WTC11 (cell line): ENCODE measurements around the gene BMS1. TPM values are rescaled to one million over a fixed set of nuclear protein-coding genes. Genes with fewer than 3 reads are reported as not detected.

Source experiments
- ATAC-seq: fragments of 200-7000 bp; cut with Tn5 transposase; 2 replicates; pipeline ENCODE4 v1.10.0; 2021; ENCODE audit warnings: mild to moderate bottlenecking, moderate library complexity
- CTCF ChIA-PET: fragments of 300-600 bp; sonication (Branson Sonifier 250); formaldehyde crosslinking; loops from one replicate; lab custom pipeline; 2021; ENCODE audit warnings: antibody characterized with exemption; lab: Charles Lee
- POLR2A ChIA-PET: fragments of 350-600 bp; sonication (Branson Sonifier 250); formaldehyde crosslinking; loops from one replicate; lab custom pipeline; 2021; ENCODE audit warnings: antibody characterized with exemption; lab: Charles Lee
- DNase-seq: peaks from one replicate; pipeline ENCODE4 v3.0.0; 2021; ENCODE audit warnings: low spot score
- H3K27ac Mint-ChIP-seq: 2 replicates; pipeline ENCODE4 v1.8.0; 2021; ENCODE audit warnings: mixed read lengths
- H3K27me3 Mint-ChIP-seq: 2 replicates; pipeline ENCODE4 v1.8.0; 2021; ENCODE audit warnings: low read depth, mild to moderate bottlenecking, moderate library complexity, mixed read lengths
- H3K36me3 Mint-ChIP-seq: 2 replicates; pipeline ENCODE4 v1.8.0; 2021; ENCODE audit warnings: mixed read lengths
- H3K4me1 Mint-ChIP-seq: 2 replicates; pipeline ENCODE4 v1.8.0; 2022; ENCODE audit warnings: mixed read lengths
- H3K4me3 Mint-ChIP-seq: 2 replicates; pipeline ENCODE4 v1.8.0; 2021; ENCODE audit warnings: mild to moderate bottlenecking, moderate library complexity, mixed read lengths
- H3K9me3 Mint-ChIP-seq: 2 replicates; pipeline ENCODE4 v1.8.0; 2021; ENCODE audit warnings: mixed read lengths
- CREB1 ChIP-seq: sonication (generic); formaldehyde crosslinking; IDR thresholded peaks from 2 replicates; pipeline ENCODE4 v1.8.0; 2023; ENCODE audit warnings: mild to moderate bottlenecking, missing genetic modification reagents
- CREM ChIP-seq: sonication (generic); formaldehyde crosslinking; IDR thresholded peaks from 2 replicates; pipeline ENCODE4 v1.8.1; 2022; ENCODE audit warnings: mild to moderate bottlenecking, missing genetic modification reagents, moderate library complexity
- IRF2 ChIP-seq: sonication (generic); formaldehyde crosslinking; IDR thresholded peaks from 2 replicates; pipeline ENCODE4 v1.8.0; 2022; ENCODE audit warnings: low read depth, missing genetic modification reagents, borderline replicate concordance
- JAZF1 ChIP-seq: fragments of 250-450 bp; sonication (Bioruptor Pico); IDR thresholded peaks from 2 replicates; pipeline ENCODE4 v1.9.0; 2021; ENCODE audit warnings: moderate library complexity, mild to moderate bottlenecking, inconsistent platforms
- KAT7 ChIP-seq: sonication (generic); formaldehyde crosslinking; IDR thresholded peaks from 2 replicates; pipeline ENCODE4 v1.8.1; 2023; ENCODE audit warnings: missing genetic modification reagents, mild to moderate bottlenecking, borderline replicate concordance
- NR3C1 ChIP-seq: sonication (generic); formaldehyde crosslinking; conservative IDR thresholded peaks from 2 replicates; pipeline ENCODE4 v1.8.1; 2023; ENCODE audit warnings: low read depth, mild to moderate bottlenecking, missing genetic modification reagents
- RELA ChIP-seq: sonication (generic); formaldehyde crosslinking; IDR thresholded peaks from 2 replicates; pipeline ENCODE4 v1.8.1; 2022; ENCODE audit warnings: missing genetic modification reagents, mild to moderate bottlenecking, borderline replicate concordance
- ZBTB21 ChIP-seq: sonication (generic); formaldehyde crosslinking; IDR thresholded peaks from 2 replicates; pipeline ENCODE4 v1.8.1; 2023; ENCODE audit warnings: mild to moderate bottlenecking, missing genetic modification reagents, borderline replicate concordance
- ZNF138 ChIP-seq: sonication (generic); formaldehyde crosslinking; conservative IDR thresholded peaks from 2 replicates; pipeline ENCODE4 v1.8.1; 2022; ENCODE audit warnings: mild to moderate bottlenecking, moderate library complexity, missing genetic modification reagents
- ZNF263 ChIP-seq: sonication (generic); formaldehyde crosslinking; IDR thresholded peaks from 2 replicates; pipeline ENCODE4 v1.8.1; 2022; ENCODE audit warnings: low read depth, mild to moderate bottlenecking, moderate library complexity, missing genetic modification reagents
- ZNF317 ChIP-seq: sonication (generic); formaldehyde crosslinking; IDR thresholded peaks from 2 replicates; pipeline ENCODE4 v1.8.1; 2023; ENCODE audit warnings: low read depth, mild to moderate bottlenecking, moderate library complexity, missing genetic modification reagents, borderline replicate concordance
- ZNF396 ChIP-seq: fragments of 250-450 bp; sonication (Bioruptor Pico); IDR thresholded peaks from 2 replicates; pipeline ENCODE4 v1.8.0; 2021; ENCODE audit warnings: mild to moderate bottlenecking, moderate library complexity, borderline replicate concordance
- ZNF423 ChIP-seq: fragments of 250-450 bp; sonication (Bioruptor Pico); IDR thresholded peaks from 2 replicates; pipeline ENCODE4 v2.1.2; 2022; ENCODE audit warnings: mild to moderate bottlenecking, moderate library complexity
- total RNA-seq: library from RNA; stranded (reverse); gene quantifications from 3 replicates; pipeline ENCODE4 v1.2.3, GENCODE V29; 2021
- TF ChIP-seq, protein P1 (sequence below): sonication (generic); formaldehyde crosslinking; IDR thresholded peaks from 2 replicates; pipeline ENCODE4 v1.8.0; 2022; ENCODE audit warnings: mild to moderate bottlenecking, missing genetic modification reagents
- TF ChIP-seq, protein P2 (sequence below): fragments of 250-450 bp; sonication (Bioruptor Pico); IDR thresholded peaks from 2 replicates; pipeline ENCODE4 v1.9.0; 2021; ENCODE audit warnings: moderate library complexity, mild to moderate bottlenecking, inconsistent platforms, borderline replicate concordance
- TF ChIP-seq, protein P3 (sequence below): sonication (generic); formaldehyde crosslinking; conservative IDR thresholded peaks from 2 replicates; pipeline ENCODE4 v1.8.1; 2023; ENCODE audit warnings: mild to moderate bottlenecking, low read depth, missing genetic modification reagents, moderate library complexity
- TF ChIP-seq, protein P4 (sequence below): fragments of 250-450 bp; sonication (Bioruptor Pico); IDR thresholded peaks from 2 replicates; pipeline ENCODE4 v2.1.2; 2022; ENCODE audit warnings: mild to moderate bottlenecking, moderate library complexity
- TF ChIP-seq, protein P5 (sequence below): sonication (generic); formaldehyde crosslinking; IDR thresholded peaks from 2 replicates; pipeline ENCODE4 v1.8.1; 2023; ENCODE audit warnings: mild to moderate bottlenecking, missing genetic modification reagents
- TF ChIP-seq, protein P6 (sequence below): sonication (generic); formaldehyde crosslinking; IDR thresholded peaks from 2 replicates; pipeline ENCODE4 v1.8.1; 2022; ENCODE audit warnings: low read depth, mild to moderate bottlenecking, moderate library complexity, missing genetic modification reagents, borderline replicate concordance
- TF ChIP-seq, protein P7 (sequence below): sonication (generic); formaldehyde crosslinking; IDR thresholded peaks from 2 replicates; pipeline ENCODE4 v1.8.0; 2022; ENCODE audit warnings: mild to moderate bottlenecking, missing genetic modification reagents
- TF ChIP-seq, protein P8 (sequence below): sonication (generic); formaldehyde crosslinking; IDR thresholded peaks from 2 replicates; pipeline ENCODE4 v1.8.1; 2022; ENCODE audit warnings: low read depth, missing genetic modification reagents, borderline replicate concordance

The BMS1 gene
- total RNA-seq, 1 experiment from 2014 or later, result 37.7 TPM

DNA sequence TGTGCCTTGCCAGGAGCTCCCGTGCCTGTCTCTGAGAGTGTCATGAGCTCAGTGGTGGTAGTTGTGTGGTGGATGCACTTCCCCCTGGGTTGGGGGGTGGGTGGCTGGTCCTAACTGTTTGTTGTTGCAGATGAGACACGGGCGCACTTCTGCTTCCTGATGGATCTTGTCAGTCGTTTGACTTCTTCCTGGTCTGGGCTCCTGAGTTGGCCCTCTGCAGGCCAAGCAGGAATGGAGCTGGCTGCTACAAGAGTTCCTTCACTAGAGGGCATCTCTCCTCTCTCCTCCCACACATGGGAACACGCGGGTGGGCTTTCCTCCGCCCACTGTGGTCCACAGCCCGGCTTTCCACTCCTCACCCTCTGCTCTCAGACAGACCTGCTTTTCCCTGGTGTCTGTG, 82.0 kb downstream of the BMS1 start:
- Mint-ChIP-seq H3K9me3 (no peaks in the 10 kb centered on the region), H3K4me3 (no peak overlapping the region; the same call in 1 of the 2 replicates), H3K27me3 (peaks cover 20% of the 10 kb centered on the region), H3K36me3 (no peaks in the 10 kb centered on the region), H3K4me1 (peaks cover 23% of the 10 kb centered on the region), H3K27ac (no peak overlapping the region)
- TF ChIP-seq, protein P1, sequence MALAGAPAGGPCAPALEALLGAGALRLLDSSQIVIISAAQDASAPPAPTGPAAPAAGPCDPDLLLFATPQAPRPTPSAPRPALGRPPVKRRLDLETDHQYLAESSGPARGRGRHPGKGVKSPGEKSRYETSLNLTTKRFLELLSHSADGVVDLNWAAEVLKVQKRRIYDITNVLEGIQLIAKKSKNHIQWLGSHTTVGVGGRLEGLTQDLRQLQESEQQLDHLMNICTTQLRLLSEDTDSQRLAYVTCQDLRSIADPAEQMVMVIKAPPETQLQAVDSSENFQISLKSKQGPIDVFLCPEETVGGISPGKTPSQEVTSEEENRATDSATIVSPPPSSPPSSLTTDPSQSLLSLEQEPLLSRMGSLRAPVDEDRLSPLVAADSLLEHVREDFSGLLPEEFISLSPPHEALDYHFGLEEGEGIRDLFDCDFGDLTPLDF (CRISPR knock-in tag), result no peak
- TF ChIP-seq NR3C1 (CRISPR knock-in tag), result no peak
- no peak for TF ChIP-seq ZNF396 (CRISPR knock-in tag)
- no peak for TF ChIP-seq KAT7 (CRISPR knock-in tag)
- no peak for TF ChIP-seq ZNF138 (CRISPR knock-in tag)
- TF ChIP-seq CREB1, result no peak
- no peak for TF ChIP-seq ZNF317 (CRISPR knock-in tag)
- TF ChIP-seq ZNF423, result no peak
- TF ChIP-seq, protein P2, sequence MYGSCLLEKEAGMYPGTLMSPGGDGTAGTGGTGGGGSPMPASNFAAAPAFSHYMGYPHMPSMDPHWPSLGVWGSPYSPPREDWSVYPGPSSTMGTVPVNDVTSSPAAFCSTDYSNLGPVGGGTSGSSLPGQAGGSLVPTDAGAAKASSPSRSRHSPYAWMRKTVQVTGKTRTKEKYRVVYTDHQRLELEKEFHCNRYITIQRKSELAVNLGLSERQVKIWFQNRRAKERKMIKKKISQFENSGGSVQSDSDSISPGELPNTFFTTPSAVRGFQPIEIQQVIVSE, result no peak
- TF ChIP-seq CREM, result no peak
- TF ChIP-seq, protein P3, sequence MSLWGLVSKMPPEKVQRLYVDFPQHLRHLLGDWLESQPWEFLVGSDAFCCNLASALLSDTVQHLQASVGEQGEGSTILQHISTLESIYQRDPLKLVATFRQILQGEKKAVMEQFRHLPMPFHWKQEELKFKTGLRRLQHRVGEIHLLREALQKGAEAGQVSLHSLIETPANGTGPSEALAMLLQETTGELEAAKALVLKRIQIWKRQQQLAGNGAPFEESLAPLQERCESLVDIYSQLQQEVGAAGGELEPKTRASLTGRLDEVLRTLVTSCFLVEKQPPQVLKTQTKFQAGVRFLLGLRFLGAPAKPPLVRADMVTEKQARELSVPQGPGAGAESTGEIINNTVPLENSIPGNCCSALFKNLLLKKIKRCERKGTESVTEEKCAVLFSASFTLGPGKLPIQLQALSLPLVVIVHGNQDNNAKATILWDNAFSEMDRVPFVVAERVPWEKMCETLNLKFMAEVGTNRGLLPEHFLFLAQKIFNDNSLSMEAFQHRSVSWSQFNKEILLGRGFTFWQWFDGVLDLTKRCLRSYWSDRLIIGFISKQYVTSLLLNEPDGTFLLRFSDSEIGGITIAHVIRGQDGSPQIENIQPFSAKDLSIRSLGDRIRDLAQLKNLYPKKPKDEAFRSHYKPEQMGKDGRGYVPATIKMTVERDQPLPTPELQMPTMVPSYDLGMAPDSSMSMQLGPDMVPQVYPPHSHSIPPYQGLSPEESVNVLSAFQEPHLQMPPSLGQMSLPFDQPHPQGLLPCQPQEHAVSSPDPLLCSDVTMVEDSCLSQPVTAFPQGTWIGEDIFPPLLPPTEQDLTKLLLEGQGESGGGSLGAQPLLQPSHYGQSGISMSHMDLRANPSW (CRISPR knock-in tag), result no peak
- no peak for TF ChIP-seq JAZF1 (CRISPR knock-in tag)
- no peak for TF ChIP-seq ZNF263
- POLR2A ChIA-PET, result interaction anchor here (0.9 kb wide), 1 partner anchor 34 kb away, joined by 3 read pairs; no protein-coding TSS in a partner anchor
- DNase-seq (peak; percentile 38), ATAC-seq (no peak)
- CTCF ChIA-PET, result interaction anchor here (0.6 to 5.8 kb wide), 6 partner anchors 37 to 240 kb away, joined by 3 to 66 read pairs (median 4); no protein-coding TSS in a partner anchor

DNA sequence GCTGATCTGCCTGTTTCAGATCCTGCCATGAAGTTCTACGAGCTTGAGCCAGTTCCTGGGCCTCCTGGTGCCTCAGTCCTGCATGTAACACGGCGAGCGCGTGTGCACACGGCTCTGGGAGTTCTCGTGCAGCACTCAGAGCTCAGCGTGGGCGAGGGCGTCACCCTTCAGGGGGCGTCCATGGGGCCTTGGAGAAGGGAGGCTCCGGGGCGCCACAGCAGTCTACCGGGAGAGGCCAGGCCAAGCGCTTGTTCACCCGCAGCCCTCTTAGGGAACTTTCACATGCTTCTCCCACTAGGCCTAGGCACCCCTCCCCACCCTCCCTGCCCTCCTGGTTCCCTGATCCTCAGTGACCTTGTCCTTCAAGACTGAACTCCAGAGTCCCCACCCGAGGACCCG, 83.1 kb downstream of the BMS1 start:
- Mint-ChIP-seq H3K4me3 (0 out of 2 replicates have a peak overlapping the region, but pooled peaks have one; percentile 3), H3K27ac (no peak overlapping the region), H3K4me1 (peaks cover 23% of the 10 kb centered on the region), H3K27me3 (peaks cover 20% of the 10 kb centered on the region), H3K9me3 (no peaks in the 10 kb centered on the region), H3K36me3 (no peaks in the 10 kb centered on the region)
- ChIA-PET CTCF (interaction anchor here (0.9 to 5.8 kb wide), 10 partner anchors 39 to 237 kb away, joined by 3 to 66 read pairs (median 4); partner anchors contain the start of gene RET), POLR2A (no interaction called here)
- DNase-seq (no peak), ATAC-seq (no peak)
- TF ChIP-seq, protein P4, sequence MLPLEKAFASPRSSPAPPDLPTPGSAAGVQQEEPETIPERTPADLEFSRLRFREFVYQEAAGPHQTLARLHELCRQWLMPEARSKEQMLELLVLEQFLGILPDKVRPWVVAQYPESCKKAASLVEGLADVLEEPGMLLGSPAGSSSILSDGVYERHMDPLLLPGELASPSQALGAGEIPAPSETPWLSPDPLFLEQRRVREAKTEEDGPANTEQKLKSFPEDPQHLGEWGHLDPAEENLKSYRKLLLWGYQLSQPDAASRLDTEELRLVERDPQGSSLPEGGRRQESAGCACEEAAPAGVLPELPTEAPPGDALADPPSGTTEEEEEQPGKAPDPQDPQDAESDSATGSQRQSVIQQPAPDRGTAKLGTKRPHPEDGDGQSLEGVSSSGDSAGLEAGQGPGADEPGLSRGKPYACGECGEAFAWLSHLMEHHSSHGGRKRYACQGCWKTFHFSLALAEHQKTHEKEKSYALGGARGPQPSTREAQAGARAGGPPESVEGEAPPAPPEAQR (CRISPR knock-in tag), result no peak
- TF ChIP-seq ZBTB21 (CRISPR knock-in tag) (no peak), RELA (no peak), CREM (no peak), ZNF263 (no peak), KAT7 (CRISPR knock-in tag) (no peak), IRF2 (no peak)
- TF ChIP-seq, protein P5, sequence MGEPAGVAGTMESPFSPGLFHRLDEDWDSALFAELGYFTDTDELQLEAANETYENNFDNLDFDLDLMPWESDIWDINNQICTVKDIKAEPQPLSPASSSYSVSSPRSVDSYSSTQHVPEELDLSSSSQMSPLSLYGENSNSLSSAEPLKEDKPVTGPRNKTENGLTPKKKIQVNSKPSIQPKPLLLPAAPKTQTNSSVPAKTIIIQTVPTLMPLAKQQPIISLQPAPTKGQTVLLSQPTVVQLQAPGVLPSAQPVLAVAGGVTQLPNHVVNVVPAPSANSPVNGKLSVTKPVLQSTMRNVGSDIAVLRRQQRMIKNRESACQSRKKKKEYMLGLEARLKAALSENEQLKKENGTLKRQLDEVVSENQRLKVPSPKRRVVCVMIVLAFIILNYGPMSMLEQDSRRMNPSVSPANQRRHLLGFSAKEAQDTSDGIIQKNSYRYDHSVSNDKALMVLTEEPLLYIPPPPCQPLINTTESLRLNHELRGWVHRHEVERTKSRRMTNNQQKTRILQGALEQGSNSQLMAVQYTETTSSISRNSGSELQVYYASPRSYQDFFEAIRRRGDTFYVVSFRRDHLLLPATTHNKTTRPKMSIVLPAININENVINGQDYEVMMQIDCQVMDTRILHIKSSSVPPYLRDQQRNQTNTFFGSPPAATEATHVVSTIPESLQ (CRISPR knock-in tag), result no peak
- TF ChIP-seq, protein P6, sequence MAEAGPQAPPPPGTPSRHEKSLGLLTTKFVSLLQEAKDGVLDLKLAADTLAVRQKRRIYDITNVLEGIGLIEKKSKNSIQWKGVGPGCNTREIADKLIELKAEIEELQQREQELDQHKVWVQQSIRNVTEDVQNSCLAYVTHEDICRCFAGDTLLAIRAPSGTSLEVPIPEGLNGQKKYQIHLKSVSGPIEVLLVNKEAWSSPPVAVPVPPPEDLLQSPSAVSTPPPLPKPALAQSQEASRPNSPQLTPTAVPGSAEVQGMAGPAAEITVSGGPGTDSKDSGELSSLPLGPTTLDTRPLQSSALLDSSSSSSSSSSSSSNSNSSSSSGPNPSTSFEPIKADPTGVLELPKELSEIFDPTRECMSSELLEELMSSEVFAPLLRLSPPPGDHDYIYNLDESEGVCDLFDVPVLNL (CRISPR knock-in tag), result no peak
- TF ChIP-seq, protein P7, sequence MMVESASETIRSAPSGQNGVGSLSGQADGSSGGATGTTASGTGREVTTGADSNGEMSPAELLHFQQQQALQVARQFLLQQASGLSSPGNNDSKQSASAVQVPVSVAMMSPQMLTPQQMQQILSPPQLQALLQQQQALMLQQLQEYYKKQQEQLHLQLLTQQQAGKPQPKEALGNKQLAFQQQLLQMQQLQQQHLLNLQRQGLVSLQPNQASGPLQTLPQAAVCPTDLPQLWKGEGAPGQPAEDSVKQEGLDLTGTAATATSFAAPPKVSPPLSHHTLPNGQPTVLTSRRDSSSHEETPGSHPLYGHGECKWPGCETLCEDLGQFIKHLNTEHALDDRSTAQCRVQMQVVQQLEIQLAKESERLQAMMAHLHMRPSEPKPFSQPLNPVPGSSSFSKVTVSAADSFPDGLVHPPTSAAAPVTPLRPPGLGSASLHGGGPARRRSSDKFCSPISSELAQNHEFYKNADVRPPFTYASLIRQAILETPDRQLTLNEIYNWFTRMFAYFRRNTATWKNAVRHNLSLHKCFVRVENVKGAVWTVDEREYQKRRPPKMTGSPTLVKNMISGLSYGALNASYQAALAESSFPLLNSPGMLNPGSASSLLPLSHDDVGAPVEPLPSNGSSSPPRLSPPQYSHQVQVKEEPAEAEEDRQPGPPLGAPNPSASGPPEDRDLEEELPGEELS (CRISPR knock-in tag), result no peak
- TF ChIP-seq, protein P8, sequence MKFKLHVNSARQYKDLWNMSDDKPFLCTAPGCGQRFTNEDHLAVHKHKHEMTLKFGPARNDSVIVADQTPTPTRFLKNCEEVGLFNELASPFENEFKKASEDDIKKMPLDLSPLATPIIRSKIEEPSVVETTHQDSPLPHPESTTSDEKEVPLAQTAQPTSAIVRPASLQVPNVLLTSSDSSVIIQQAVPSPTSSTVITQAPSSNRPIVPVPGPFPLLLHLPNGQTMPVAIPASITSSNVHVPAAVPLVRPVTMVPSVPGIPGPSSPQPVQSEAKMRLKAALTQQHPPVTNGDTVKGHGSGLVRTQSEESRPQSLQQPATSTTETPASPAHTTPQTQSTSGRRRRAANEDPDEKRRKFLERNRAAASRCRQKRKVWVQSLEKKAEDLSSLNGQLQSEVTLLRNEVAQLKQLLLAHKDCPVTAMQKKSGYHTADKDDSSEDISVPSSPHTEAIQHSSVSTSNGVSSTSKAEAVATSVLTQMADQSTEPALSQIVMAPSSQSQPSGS (CRISPR knock-in tag), result no peak
